ENCODE data around the gene SPINK5.

SPINK5 gene

DNA sequence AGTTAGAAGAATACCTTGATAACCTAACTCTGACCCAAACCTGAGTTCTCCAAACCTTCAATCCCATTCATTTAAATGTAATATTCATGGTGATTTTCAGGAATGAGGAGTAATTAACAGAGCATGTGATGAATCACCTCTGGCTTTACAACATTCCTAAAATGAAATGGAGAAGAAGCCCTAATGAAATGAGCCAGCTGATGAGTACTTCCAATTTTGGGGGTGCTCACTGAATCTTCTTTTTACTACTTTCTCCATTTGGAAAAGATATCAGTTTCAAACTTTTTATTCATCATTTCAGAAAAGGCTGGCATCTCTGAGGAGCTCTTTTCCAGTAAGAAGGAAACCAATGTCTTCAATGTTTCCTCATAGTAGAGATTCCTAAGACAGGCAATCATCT lies 2.9 kb upstream of the SPINK5 start:
- DNase-seq, result no peak
- H3K4me3 Mint-ChIP-seq, result no peak overlapping the region
- H3K27me3 Mint-ChIP-seq (ENCODE audit: low read depth, poor library complexity), result no peaks in the 10 kb centered on the region
- H3K36me3 Mint-ChIP-seq (ENCODE audit: low read depth), result no peaks in the 10 kb centered on the region
- no peaks in the 10 kb centered on the region for H3K4me1 Mint-ChIP-seq
- TF ChIP-seq, protein P1, sequence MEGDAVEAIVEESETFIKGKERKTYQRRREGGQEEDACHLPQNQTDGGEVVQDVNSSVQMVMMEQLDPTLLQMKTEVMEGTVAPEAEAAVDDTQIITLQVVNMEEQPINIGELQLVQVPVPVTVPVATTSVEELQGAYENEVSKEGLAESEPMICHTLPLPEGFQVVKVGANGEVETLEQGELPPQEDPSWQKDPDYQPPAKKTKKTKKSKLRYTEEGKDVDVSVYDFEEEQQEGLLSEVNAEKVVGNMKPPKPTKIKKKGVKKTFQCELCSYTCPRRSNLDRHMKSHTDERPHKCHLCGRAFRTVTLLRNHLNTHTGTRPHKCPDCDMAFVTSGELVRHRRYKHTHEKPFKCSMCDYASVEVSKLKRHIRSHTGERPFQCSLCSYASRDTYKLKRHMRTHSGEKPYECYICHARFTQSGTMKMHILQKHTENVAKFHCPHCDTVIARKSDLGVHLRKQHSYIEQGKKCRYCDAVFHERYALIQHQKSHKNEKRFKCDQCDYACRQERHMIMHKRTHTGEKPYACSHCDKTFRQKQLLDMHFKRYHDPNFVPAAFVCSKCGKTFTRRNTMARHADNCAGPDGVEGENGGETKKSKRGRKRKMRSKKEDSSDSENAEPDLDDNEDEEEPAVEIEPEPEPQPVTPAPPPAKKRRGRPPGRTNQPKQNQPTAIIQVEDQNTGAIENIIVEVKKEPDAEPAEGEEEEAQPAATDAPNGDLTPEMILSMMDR (IDR thresholded peaks at IDR 0.05), result no peak
- peaks cover 15% of the 10 kb centered on the region for H3K9me3 Mint-ChIP-seq
- no peak overlapping the region for H3K27ac Mint-ChIP-seq

DNA sequence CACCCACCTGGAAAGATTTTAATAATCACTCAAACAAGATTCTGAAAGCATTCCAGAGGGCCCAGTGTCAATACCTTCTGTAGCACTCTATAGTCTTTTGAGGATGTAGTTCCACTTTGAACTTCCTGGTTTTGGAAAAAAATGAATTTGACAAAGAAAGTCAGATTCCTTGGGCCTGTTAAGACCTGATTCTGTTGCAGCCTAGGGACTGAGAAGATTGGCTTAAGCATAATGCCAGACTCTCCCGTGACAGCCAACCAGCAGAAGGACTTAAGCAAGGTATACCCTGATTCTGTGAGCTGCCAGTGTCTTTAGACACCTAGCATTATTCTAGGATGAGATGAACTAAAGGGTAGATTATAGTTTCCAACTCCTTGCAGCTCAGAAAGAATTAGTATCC lies 6.8 kb downstream of the SPINK5 start:
- Mint-ChIP-seq H3K4me3 (no peak overlapping the region), H3K27ac (no peak overlapping the region), H3K4me1 (no peaks in the 10 kb centered on the region), H3K9me3 (no peaks in the 10 kb centered on the region), H3K36me3 (ENCODE audit: low read depth) (peaks cover 3% of the 10 kb centered on the region), H3K27me3 (ENCODE audit: low read depth, poor library complexity) (no peaks in the 10 kb centered on the region)
- DNase-seq, result no peak
- TF ChIP-seq, protein P1 (IDR thresholded peaks at IDR 0.05), result no peak

DNA sequence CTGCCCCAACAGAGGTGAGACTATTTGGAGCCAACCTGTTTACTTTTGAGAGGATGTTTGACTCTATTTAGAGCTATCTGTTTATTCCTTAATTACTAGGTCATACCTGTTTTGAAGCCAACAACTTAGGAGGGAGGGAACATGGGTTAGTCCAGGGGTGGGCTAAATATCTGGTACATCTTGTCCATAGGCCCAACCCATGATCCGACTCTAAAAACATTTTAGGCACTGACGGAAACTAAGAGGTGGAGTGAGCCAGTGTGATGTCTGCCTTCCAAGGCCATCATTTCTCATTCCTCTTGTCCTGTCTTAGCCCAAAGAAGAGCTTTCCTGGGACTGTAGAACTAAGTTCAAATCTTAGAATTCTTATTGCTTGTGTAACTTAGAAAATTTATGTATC lies 8.4 kb downstream of the SPINK5 start:
- Mint-ChIP-seq H3K4me3 (no peak overlapping the region), H3K36me3 (ENCODE audit: low read depth) (peaks cover 14% of the 10 kb centered on the region), H3K27ac (no peak overlapping the region), H3K4me1 (no peaks in the 10 kb centered on the region), H3K27me3 (ENCODE audit: low read depth, poor library complexity) (no peaks in the 10 kb centered on the region), H3K9me3 (peaks cover 12% of the 10 kb centered on the region)
- TF ChIP-seq, protein P1 (IDR thresholded peaks at IDR 0.05), result no peak
- DNase-seq, result no peak

DNA sequence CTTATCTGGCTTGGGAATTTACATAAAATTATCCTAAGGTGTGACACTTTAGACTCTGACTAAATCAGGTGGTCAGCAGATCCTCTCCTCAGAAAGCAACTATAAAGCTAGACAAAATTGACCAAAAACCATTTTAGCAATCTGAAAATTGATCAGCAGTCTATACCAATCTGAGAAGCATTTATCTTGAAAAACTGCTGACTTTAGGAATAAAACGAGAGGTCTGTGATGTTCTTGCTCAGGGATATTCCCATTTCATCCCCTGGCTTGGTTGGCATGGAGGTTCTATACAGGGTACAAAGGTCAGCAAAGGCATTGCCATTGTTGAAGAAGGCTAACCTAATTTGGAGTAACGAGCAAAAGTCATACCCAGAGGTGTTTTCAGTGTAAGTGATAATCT lies 11.7 kb downstream of the SPINK5 start:
- H3K27ac Mint-ChIP-seq, result no peak overlapping the region
- H3K4me3 Mint-ChIP-seq, result no peak overlapping the region
- H3K9me3 Mint-ChIP-seq, result peaks cover 12% of the 10 kb centered on the region
- DNase-seq, result no peak
- H3K36me3 Mint-ChIP-seq (ENCODE audit: low read depth), result peaks cover 14% of the 10 kb centered on the region
- TF ChIP-seq, protein P1 (IDR thresholded peaks at IDR 0.05), result no peak
- H3K4me1 Mint-ChIP-seq, result no peaks in the 10 kb centered on the region
- no peaks in the 10 kb centered on the region for H3K27me3 Mint-ChIP-seq (ENCODE audit: low read depth, poor library complexity)

DNA sequence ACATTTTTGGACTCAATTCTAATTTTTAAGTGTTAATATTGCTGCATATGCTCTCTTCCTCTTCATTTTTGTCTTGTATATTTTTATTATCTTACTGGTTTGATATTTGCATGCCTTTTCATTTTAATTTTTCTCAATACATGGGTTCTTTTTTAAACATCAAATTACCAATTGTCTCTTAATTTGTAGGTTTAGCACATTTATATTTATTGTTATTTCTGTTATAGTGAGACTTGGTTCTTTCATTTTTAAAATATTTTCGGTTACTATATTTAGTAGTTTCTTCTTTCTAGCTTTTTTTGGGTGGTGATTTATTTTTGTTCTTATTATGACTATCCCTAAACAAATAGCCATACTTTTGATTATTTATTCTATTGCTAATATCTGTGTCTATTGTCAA lies 19.4 kb downstream of the SPINK5 start:
- H3K36me3 Mint-ChIP-seq (ENCODE audit: low read depth), result no peaks in the 10 kb centered on the region
- H3K4me3 Mint-ChIP-seq, result no peak overlapping the region
- no peak overlapping the region for H3K27ac Mint-ChIP-seq
- TF ChIP-seq, protein P1 (IDR thresholded peaks at IDR 0.05), result no peak
- no peaks in the 10 kb centered on the region for H3K4me1 Mint-ChIP-seq
- no peak for DNase-seq
- peaks cover 1% of the 10 kb centered on the region for H3K27me3 Mint-ChIP-seq (ENCODE audit: low read depth, poor library complexity)
- no peaks in the 10 kb centered on the region for H3K9me3 Mint-ChIP-seq

DNA sequence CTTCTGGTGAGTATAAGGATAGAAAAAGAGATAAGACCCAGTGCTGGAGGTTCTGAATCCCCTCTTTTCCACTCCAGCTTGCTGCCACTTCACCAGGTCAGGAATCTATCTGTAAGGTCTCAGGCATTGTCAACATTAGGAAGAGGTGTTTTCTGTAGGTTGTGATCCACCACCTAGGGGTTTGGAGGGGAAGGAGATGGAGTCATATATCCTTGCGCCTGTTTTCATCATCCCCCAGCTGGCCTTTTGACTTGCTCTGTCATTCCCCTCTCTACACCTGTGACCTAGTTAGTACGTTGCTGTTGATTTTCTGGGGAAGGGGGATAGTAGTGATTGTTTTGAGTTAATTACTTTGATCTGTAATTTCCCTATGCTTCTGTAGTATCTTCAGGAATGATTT lies 20.5 kb downstream of the SPINK5 start:
- no peak overlapping the region for H3K27ac Mint-ChIP-seq
- H3K27me3 Mint-ChIP-seq (ENCODE audit: low read depth, poor library complexity), result peaks cover 9% of the 10 kb centered on the region
- H3K36me3 Mint-ChIP-seq (ENCODE audit: low read depth), result no peaks in the 10 kb centered on the region
- TF ChIP-seq, protein P1 (IDR thresholded peaks at IDR 0.05), result no peak
- no peak for DNase-seq
- H3K4me1 Mint-ChIP-seq, result no peaks in the 10 kb centered on the region
- no peaks in the 10 kb centered on the region for H3K9me3 Mint-ChIP-seq
- no peak overlapping the region for H3K4me3 Mint-ChIP-seq
